ENCODE measurements around the gene PWP2. TPM values are rescaled to one million over a fixed set of nuclear protein-coding genes. Genes with fewer than 3 reads are reported as not detected.
"Not testable (repeated sequence)": the region's sequence is repeated elsewhere in the genome, so short reads cannot be mapped to it uniquely, and the experiment has no call there.

Gene PWP2
- total and polyA plus RNA-seq, 2 donors, result 2.2 to 12.7 TPM

DNA sequence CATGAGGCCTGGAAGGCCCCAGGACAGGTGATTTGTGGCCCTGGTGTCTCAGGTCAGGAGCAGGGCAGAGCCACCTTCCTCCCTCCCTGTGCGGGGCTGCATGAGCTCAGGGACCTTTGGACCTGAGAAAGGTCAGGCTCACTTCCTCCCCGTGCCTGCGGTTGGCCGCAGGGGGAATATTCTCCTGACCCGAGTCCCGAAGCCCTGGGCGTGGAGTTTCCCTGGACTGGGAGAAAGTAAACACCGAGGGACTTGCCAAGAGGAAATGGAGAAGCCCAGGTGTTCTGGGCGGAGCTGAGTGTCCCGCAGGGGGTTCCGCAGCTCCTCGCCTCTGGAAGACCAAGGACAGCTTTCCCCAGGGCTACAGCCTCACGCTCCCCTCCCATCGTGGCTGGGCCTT lies 68.9 kb downstream of the PWP2 start:
- not testable (repeated sequence) for DNase-seq (ENCODE audit: low read depth in 6 of 9, low spot score in 9 of 9); H3K27me3 ChIP-seq (ENCODE audit: control insufficient read depth in 2 of 2, insufficient read depth in 1 of 2, low read length in 1 of 2); H3K4me3 ChIP-seq (ENCODE audit: low read length in 2 of 2); H3K27ac ChIP-seq (ENCODE audit: low read depth in 1 of 2, low read length in 1 of 2); H3K4me1 ChIP-seq (ENCODE audit: control insufficient read depth in 2 of 2, insufficient read depth in 2 of 2, low read length in 2 of 2); H3K36me3 ChIP-seq (ENCODE audit: control insufficient read depth in 2 of 2, insufficient read depth in 2 of 2, low read length in 1 of 2); H3K9me3 ChIP-seq (ENCODE audit: control insufficient read depth in 2 of 2, insufficient read depth in 1 of 2, low read length in 1 of 2)
- WGBS, result no CpG with 5 or more reads among the region's 14 CpGs

Other genes with a start within 250 kb of the PWP2 start
- gene AGPAT3, start 242.2 kb upstream of the PWP2 start, total RNA-seq, result 19.8 TPM
- gene AGPAT3, start 242.2 kb upstream of the PWP2 start, polyA plus RNA-seq, result 16.2 TPM
- 22.4 TPM for gene TRAPPC10, start 95.1 kb upstream of the PWP2 start, total RNA-seq
- 14.0 TPM for gene TRAPPC10, start 95.1 kb upstream of the PWP2 start, polyA plus RNA-seq
- gene GATD3, start 26.3 kb downstream of the PWP2 start, total RNA-seq, result 6.4 TPM
- gene GATD3, start 26.3 kb downstream of the PWP2 start, polyA plus RNA-seq, result 47.4 TPM
- 1.1 TPM for gene ICOSLG, start 133.5 kb downstream of the PWP2 start, total RNA-seq
- gene ICOSLG, start 133.5 kb downstream of the PWP2 start, polyA plus RNA-seq, result 5.1 TPM
- 0.42 TPM for gene DNMT3L, start 154.5 kb downstream of the PWP2 start, total RNA-seq
- 0.80 TPM for gene DNMT3L, start 154.5 kb downstream of the PWP2 start, polyA plus RNA-seq
- 11.9 TPM for gene AIRE, start 178.5 kb downstream of the PWP2 start, total RNA-seq
- gene AIRE, start 178.5 kb downstream of the PWP2 start, polyA plus RNA-seq, result 52.2 TPM
- gene PFKL, start 192.7 kb downstream of the PWP2 start, total RNA-seq, result 49.6 TPM
- 82.7 TPM for gene PFKL, start 192.7 kb downstream of the PWP2 start, polyA plus RNA-seq
- gene CFAP410, start 232.0 kb downstream of the PWP2 start, total RNA-seq, result 15.3 TPM
- 62.5 TPM for gene CFAP410, start 232.0 kb downstream of the PWP2 start, polyA plus RNA-seq
- gene TRPM2, start 246.2 kb downstream of the PWP2 start, total RNA-seq, result 2.7 TPM
- 9.4 TPM for gene TRPM2, start 246.2 kb downstream of the PWP2 start, polyA plus RNA-seq

Data from thymus (tissue), 11 donors.